HuH-7.5 (cell line): ENCODE data around the gene POU6F2.

ENCODE experiments used
- DNase-seq: peaks from one replicate; pipeline ENCODE4 v3.0.0; 2011; ENCODE audit warnings: low spot score

POU6F2 gene

GRCh38 chr7:39509912-39510311, 532.2 kb downstream of the POU6F2 start:
- no peak for DNase-seq

GRCh38 chr7:39510864-39511354, 533.2 kb downstream of the POU6F2 start:
- no peak for DNase-seq

- DNase-seq, result no peak
These were observed 538.0 kb downstream of the POU6F2 start for GRCh38 chr7:39515534-39516228.

GRCh38 chr7:39516498-39516897, 538.8 kb downstream of the POU6F2 start:
- DNase-seq, result no peak

GRCh38 chr7:39517240-39517639, 539.5 kb downstream of the POU6F2 start:
- DNase-seq, result no peak
